Stimulated activated CD8-positive, alpha-beta memory T cell treated with anti-CD3 and anti-CD28 coated beads, Interleukin-4, amount 100 ng/mL, for 48 hours (primary cell): Measurements from ENCODE around the gene USP36.

Source experiments
- DNase-seq: peaks from one replicate; pipeline ENCODE4 v3.0.0-alpha.2; 2020

USP36 gene

GRCh38 chr17:78808163-78808562 is 32.5 kb downstream of the USP36 start:
- no peak for DNase-seq

- peak; percentile 52 for DNase-seq
Observed at GRCh38 chr17:78806451-78806850, 34.2 kb downstream of the USP36 start.

- DNase-seq = peak; percentile 76
Observed at GRCh38 chr17:78805301-78805700, 35.3 kb downstream of the USP36 start.

GRCh38 chr17:78804777-78805176 is 35.8 kb downstream of the USP36 start:
- DNase-seq = no peak

GRCh38 chr17:78803186-78803845 is 37.3 kb downstream of the USP36 start:
- no peak for DNase-seq

- DNase-seq = no peak
Observed at GRCh38 chr17:78802459-78802858, 38.2 kb downstream of the USP36 start.

- DNase-seq = no peak
Observed at GRCh38 chr17:78802008-78802407, 38.6 kb downstream of the USP36 start.

- no peak for DNase-seq
Observed at GRCh38 chr17:78800132-78800931, 40.3 kb downstream of the USP36 start.

GRCh38 chr17:78798695-78799559 is 41.7 kb downstream of the USP36 start:
- DNase-seq = no peak

- no peak for DNase-seq
Observed at GRCh38 chr17:78797691-78798585, 42.7 kb downstream of the USP36 start.

- DNase-seq = no peak
Observed at GRCh38 chr17:78797213-78797612, 43.4 kb downstream of the USP36 start.

GRCh38 chr17:78796517-78796900 is 44.1 kb downstream of the USP36 start:
- no peak for DNase-seq

- no peak for DNase-seq
Observed at GRCh38 chr17:78795861-78796516, 44.6 kb downstream of the USP36 start.

- DNase-seq = no peak
Observed at GRCh38 chr17:78794864-78795640, 45.6 kb downstream of the USP36 start.

GRCh38 chr17:78794399-78794798 is 46.2 kb downstream of the USP36 start:
- DNase-seq = no peak

- no peak for DNase-seq
Observed at GRCh38 chr17:78793968-78794367, 46.6 kb downstream of the USP36 start.

- DNase-seq = no peak
Observed at GRCh38 chr17:78793415-78793814, 47.2 kb downstream of the USP36 start.

- no peak for DNase-seq
Observed at GRCh38 chr17:78791840-78792709, 48.5 kb downstream of the USP36 start.

GRCh38 chr17:78790552-78790951 is 50.1 kb downstream of the USP36 start:
- no peak for DNase-seq

GRCh38 chr17:78789663-78790181 is 50.9 kb downstream of the USP36 start:
- no peak for DNase-seq
